Vagina (tissue), 2 donors: ENCODE results near the gene DYNC1I1. TPM values are rescaled to one million over a fixed set of nuclear protein-coding genes. Genes with fewer than 3 reads are reported as not detected.

Source experiments
- DNase-seq, 2 donors: peaks; one replicate each; pipeline ENCODE4 v3.0.0-alpha.2; 2017; ENCODE audit errors: extremely low spot score in 2 of 2
- H3K27ac ChIP-seq: fragments of 200-600 bp; sonication (generic); one replicate; pipeline ENCODE4 v1.5.1; 2019
- H3K27me3 ChIP-seq: fragments of 200-600 bp; sonication (generic); one replicate; pipeline ENCODE4 v1.5.1; 2019
- H3K36me3 ChIP-seq, 2 donors: fragments of 200-600 bp; sonication (generic); one replicate each; pipeline ENCODE4 v1.5.1; 2017 to 2019
- H3K4me1 ChIP-seq: fragments of 200-600 bp; sonication (generic); one replicate; pipeline ENCODE4 v1.5.1; 2019
- H3K4me3 ChIP-seq, 2 donors: fragments of 200-600 bp; sonication (generic); 1 replicate in 1 of 2; 2 replicates in 1 of 2; pipeline ENCODE4 v1.5.1; 2016 to 2019
- H3K9me3 ChIP-seq: fragments of 200-600 bp; sonication (generic); one replicate; pipeline ENCODE4 v1.5.1; 2019
- POLR2A ChIP-seq, 2 donors: fragments of 450-650 bp; IDR thresholded peaks; one replicate each; pipeline ENCODE4 v1.6.1; 2017; ENCODE audit warnings: antibody characterized with exemption in 2 of 2, mild to moderate bottlenecking in 2 of 2, moderate library complexity in 2 of 2
- POLR2AphosphoS5 ChIP-seq, 2 donors: sonication (generic); formaldehyde crosslinking; IDR thresholded peaks; one replicate each; pipeline ENCODE4 v1.9.0; 2017; ENCODE audit warnings: antibody characterized with exemption in 2 of 2, mild to moderate bottlenecking in 2 of 2, low read depth in 1 of 2; ENCODE audit not compliant: insufficient read depth in 1 of 2
- intact Hi-C: fragments of 100-400 bp; cut with DNase I; formaldehyde crosslinking; loops from one replicate; pipeline ENCODE4 v1.15.1; 2023
- total RNA-seq: library from RNA; depleted of rRNA; stranded (reverse); fragments of >200 nt; gene quantifications from one replicate; pipeline ENCODE4 v1.2.3, GENCODE V29; 2016
- TF ChIP-seq, protein P1 (sequence below), 3 experiments: fragments of 450-650 bp in 2 of 3; fragments of 200-600 bp in 1 of 3; sonication (generic) in 1 of 3; IDR thresholded peaks; one replicate each; pipeline ENCODE4 v1.5.1; 2017 to 2019; ENCODE audit warnings: antibody characterized with exemption in 3 of 3, mild to moderate bottlenecking in 2 of 3, moderate library complexity in 2 of 3

DYNC1I1 gene
- total RNA-seq, 1 donor from 2014 or later = 12.0 TPM

DNA sequence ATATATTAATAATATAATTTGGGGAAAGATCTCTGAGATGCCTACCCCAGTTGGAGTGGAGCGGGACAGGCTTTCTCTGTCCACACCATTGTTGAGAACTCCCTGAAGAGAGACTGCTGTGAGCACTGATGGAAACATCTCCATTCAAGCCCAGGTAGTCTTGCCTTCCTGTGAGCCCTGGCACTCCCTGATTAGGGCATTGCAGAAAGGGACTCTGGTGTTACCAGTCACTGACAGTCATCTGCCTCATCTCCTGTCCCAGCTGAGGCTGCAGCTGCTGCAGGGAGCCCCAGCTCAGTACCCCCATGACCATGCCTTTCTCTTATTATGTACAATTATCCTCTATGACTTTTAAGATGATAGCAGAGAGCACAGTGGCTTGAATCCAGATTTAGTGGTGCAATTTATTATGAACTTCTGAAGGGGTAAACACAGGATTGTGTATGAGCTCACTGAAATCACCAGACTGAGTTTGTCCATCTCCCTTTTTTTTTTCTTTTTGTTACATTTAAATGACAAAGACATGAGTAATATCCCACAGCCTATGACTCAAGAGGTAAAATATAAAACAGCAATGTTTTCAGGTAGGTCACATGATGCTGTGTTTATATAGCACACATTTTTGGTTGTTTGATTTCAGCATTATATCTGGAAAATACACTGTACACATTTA lies 312.7 kb downstream of the DYNC1I1 start:
- Histone ChIP-seq H3K4me3 (no peak overlapping the region), H3K9me3 (no peaks in the 10 kb centered on the region), H3K4me1 (no peaks in the 10 kb centered on the region), H3K27ac (no peak overlapping the region), H3K36me3 (no peaks in the 10 kb centered on the region), H3K27me3 (no peaks in the 10 kb centered on the region)
- no peak for DNase-seq
- intact Hi-C loops = no loop called here
- TF ChIP-seq POLR2AphosphoS5 (IDR thresholded peaks at IDR 0.05; ENCODE audit: insufficient read depth in 1 of 2, low read depth in 1 of 2) (no peak), POLR2A (IDR thresholded peaks at IDR 0.05) (no peak)
- TF ChIP-seq, protein P1, sequence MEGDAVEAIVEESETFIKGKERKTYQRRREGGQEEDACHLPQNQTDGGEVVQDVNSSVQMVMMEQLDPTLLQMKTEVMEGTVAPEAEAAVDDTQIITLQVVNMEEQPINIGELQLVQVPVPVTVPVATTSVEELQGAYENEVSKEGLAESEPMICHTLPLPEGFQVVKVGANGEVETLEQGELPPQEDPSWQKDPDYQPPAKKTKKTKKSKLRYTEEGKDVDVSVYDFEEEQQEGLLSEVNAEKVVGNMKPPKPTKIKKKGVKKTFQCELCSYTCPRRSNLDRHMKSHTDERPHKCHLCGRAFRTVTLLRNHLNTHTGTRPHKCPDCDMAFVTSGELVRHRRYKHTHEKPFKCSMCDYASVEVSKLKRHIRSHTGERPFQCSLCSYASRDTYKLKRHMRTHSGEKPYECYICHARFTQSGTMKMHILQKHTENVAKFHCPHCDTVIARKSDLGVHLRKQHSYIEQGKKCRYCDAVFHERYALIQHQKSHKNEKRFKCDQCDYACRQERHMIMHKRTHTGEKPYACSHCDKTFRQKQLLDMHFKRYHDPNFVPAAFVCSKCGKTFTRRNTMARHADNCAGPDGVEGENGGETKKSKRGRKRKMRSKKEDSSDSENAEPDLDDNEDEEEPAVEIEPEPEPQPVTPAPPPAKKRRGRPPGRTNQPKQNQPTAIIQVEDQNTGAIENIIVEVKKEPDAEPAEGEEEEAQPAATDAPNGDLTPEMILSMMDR (IDR thresholded peaks at IDR 0.05) = no peak

DNA sequence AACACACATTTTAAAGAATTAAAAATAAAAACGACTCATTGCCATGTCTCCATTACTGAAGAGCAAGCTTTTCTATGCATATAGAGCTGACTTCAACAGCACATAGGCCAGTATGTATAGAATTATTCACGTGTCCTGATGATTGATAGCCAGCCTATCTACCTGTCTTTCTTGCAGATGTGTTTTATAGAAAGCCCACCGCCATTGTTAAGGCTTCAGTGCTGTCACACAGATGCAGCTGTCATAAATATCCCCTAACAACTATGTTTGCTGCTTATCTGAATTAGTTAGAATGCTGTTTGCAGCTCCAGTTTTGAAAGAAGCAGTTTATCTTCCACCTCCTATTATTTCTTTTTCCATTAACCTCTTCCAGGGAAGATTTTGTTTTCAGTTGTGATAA lies 313.6 kb downstream of the DYNC1I1 start:
- no peak overlapping the region for H3K4me3 ChIP-seq
- TF ChIP-seq, protein P1 (IDR thresholded peaks at IDR 0.05) = no peak
- TF ChIP-seq POLR2A (IDR thresholded peaks at IDR 0.05) = no peak
- no peak for TF ChIP-seq POLR2AphosphoS5 (IDR thresholded peaks at IDR 0.05; ENCODE audit: insufficient read depth in 1 of 2, low read depth in 1 of 2)
- intact Hi-C loops = no loop called here
- no peak overlapping the region for H3K27ac ChIP-seq
- no peak for DNase-seq
- no peaks in the 10 kb centered on the region for H3K27me3 ChIP-seq
- H3K4me1 ChIP-seq = no peaks in the 10 kb centered on the region
- no peaks in the 10 kb centered on the region for H3K9me3 ChIP-seq
- no peaks in the 10 kb centered on the region for H3K36me3 ChIP-seq

DNA sequence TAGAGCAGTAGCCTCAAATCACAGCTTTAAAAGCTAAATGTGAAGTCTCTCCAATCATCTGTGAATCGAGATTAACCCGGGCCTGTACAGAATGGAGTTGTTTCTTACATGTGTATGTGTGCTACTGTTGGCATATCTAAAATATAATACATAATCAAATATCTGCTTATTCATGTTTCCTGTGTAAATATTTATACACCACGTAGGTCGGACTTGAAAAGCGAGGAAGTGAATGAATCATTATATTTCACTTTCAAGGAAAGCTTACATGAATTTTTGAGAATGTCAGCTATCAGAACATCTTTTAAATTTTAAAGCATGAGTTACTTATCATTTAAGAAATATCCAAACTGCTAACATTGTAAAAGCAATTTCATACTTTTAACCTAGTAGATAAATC lies 316.2 kb downstream of the DYNC1I1 start:
- TF ChIP-seq POLR2A (IDR thresholded peaks at IDR 0.05) (no peak), POLR2AphosphoS5 (IDR thresholded peaks at IDR 0.05; ENCODE audit: insufficient read depth in 1 of 2, low read depth in 1 of 2) (no peak)
- TF ChIP-seq, protein P1 (IDR thresholded peaks at IDR 0.05) = no peak
- Histone ChIP-seq H3K9me3 (no peaks in the 10 kb centered on the region), H3K27me3 (no peaks in the 10 kb centered on the region), H3K4me1 (no peaks in the 10 kb centered on the region), H3K4me3 (no peak overlapping the region), H3K27ac (no peak overlapping the region), H3K36me3 (no peaks in the 10 kb centered on the region)
- no peak for DNase-seq
- intact Hi-C loops = no loop called here

DNA sequence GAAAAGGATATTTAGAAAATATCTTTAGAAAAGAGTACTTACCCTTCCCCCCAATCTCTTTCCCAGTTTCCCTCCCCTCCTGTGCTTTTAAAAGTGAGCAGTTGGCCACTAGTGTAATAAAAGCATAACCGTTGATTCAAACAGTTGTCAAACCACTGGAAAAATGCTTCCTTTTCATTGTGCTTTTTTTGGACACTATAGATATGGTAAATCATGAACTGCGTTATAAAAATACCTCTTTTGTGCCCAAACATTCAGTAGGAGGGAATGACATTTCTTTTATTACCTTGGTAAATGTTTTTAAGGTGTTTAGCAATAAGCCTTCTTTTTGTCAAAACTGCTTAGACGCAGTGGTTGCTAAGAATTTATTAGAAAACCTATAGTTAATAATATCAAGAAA lies 317.2 kb downstream of the DYNC1I1 start:
- intact Hi-C loops = no loop called here
- Histone ChIP-seq H3K4me3 (no peak overlapping the region), H3K27me3 (no peaks in the 10 kb centered on the region), H3K9me3 (no peaks in the 10 kb centered on the region), H3K36me3 (no peaks in the 10 kb centered on the region), H3K27ac (no peak overlapping the region), H3K4me1 (no peaks in the 10 kb centered on the region)
- DNase-seq = no peak
- TF ChIP-seq, protein P1 (IDR thresholded peaks at IDR 0.05) = no peak
- TF ChIP-seq POLR2A (IDR thresholded peaks at IDR 0.05) = no peak
- TF ChIP-seq POLR2AphosphoS5 (IDR thresholded peaks at IDR 0.05; ENCODE audit: insufficient read depth in 1 of 2, low read depth in 1 of 2) = no peak

DNA sequence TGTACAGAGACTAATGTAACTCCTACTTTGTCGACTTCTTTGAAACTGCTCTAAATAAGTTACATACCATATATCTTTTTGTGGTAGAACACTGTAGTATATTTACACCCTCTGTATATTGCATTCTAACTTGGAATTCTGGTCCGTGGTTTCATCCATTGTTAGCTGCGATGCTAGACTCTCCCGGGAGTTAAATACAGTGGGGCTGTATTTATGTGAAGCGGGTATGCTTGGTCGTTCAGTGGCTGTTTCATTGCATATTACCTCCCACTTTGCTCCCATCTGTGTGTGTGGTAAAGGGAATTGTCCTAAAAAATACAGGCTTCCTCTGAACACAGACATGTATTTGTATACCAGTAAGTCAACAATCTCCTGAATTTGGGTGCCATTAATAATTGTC lies 318.4 kb downstream of the DYNC1I1 start:
- Histone ChIP-seq H3K4me1 (no peaks in the 10 kb centered on the region), H3K9me3 (no peaks in the 10 kb centered on the region), H3K36me3 (no peaks in the 10 kb centered on the region), H3K4me3 (no peak overlapping the region), H3K27ac (no peak overlapping the region), H3K27me3 (no peaks in the 10 kb centered on the region)
- TF ChIP-seq POLR2A (IDR thresholded peaks at IDR 0.05) (no peak), POLR2AphosphoS5 (IDR thresholded peaks at IDR 0.05; ENCODE audit: insufficient read depth in 1 of 2, low read depth in 1 of 2) (no peak)
- TF ChIP-seq, protein P1 (IDR thresholded peaks at IDR 0.05) = no peak
- no peak for DNase-seq
- intact Hi-C loops = no loop called here
